ENCODE results near the gene TAB2. TPM values are rescaled to one million over a fixed set of nuclear protein-coding genes. Genes with fewer than 3 reads are reported as not detected.

Gene TAB2
- polyA plus RNA-seq, 2 of the 4 experiments (the other 2 are of a cell fraction) = 23.0 to 49.0 TPM

- POLR2A ChIA-PET = no interaction called here
- WGBS (ENCODE audit: missing lambda C conversion rate) = 48% methylated on average over 2 of the region's 2 CpGs
These were observed 6.4 kb downstream of the TAB2 start for GRCh38 chr6:149323925-149324324.

GRCh38 chr6:149324428-149324827 lies 6.9 kb downstream of the TAB2 start:
- FAIRE-seq (no peak), DNase-seq (ENCODE audit: low read depth in 1 of 2, low spot score in 1 of 2) (no peak), ATAC-seq (no peak)
- H3K4me1 ChIP-seq = peaks cover 74% of the 10 kb centered on the region
- H3K27ac ChIP-seq = no peak overlapping the region
- no peak for TF ChIP-seq ATOH8 (CRISPR knock-in tag; IDR thresholded peaks at IDR 0.05; ENCODE audit: low read depth)
- TF ChIP-seq CTCF (IDR thresholded peaks at IDR 0.05) = no peak
- no peak for TF ChIP-seq NR3C1 (IDR thresholded peaks at IDR 0.05)
- TF ChIP-seq RFX5 (IDR thresholded peaks at IDR 0.05) = no peak
- no peak for TF ChIP-seq RAD21 (conservative IDR thresholded peaks at IDR 0.05 in 1 of 2, IDR thresholded peaks at IDR 0.05 in 1 of 2)
- no peak for TF ChIP-seq HEYL (CRISPR knock-in tag; IDR thresholded peaks at IDR 0.05)
- TF ChIP-seq BCL3 (IDR thresholded peaks at IDR 0.05) = no peak
- TF ChIP-seq ESRRA (IDR thresholded peaks at IDR 0.05; ENCODE audit: borderline replicate concordance, low read length) = no peak
- TF ChIP-seq MAFK (IDR thresholded peaks at IDR 0.05; ENCODE audit: partially characterized antibody) = no peak
- TF ChIP-seq EHF (CRISPR knock-in tag; IDR thresholded peaks at IDR 0.05) = no peak
- TF ChIP-seq EHMT2 (IDR thresholded peaks at IDR 0.05; ENCODE audit: low read depth) = no peak
- TF ChIP-seq SMC3 (IDR thresholded peaks at IDR 0.05) = no peak
- no peak for TF ChIP-seq USF2 (IDR thresholded peaks at IDR 0.05)
- TF ChIP-seq NPAS2 (CRISPR knock-in tag; IDR thresholded peaks at IDR 0.05; ENCODE audit: borderline replicate concordance) = no peak
- no peak for TF ChIP-seq CBX2 (IDR thresholded peaks at IDR 0.05; ENCODE audit: borderline replicate concordance, low read depth)
- TF ChIP-seq NFE2L2 (conservative IDR thresholded peaks at IDR 0.05; ENCODE audit: low read length) = no peak
- TF ChIP-seq, protein P1, sequence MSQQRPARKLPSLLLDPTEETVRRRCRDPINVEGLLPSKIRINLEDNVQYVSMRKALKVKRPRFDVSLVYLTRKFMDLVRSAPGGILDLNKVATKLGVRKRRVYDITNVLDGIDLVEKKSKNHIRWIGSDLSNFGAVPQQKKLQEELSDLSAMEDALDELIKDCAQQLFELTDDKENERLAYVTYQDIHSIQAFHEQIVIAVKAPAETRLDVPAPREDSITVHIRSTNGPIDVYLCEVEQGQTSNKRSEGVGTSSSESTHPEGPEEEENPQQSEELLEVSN (IDR thresholded peaks at IDR 0.05; ENCODE audit: borderline replicate concordance, low read depth) = no peak
- no peak for TF ChIP-seq MAZ (IDR thresholded peaks at IDR 0.05; ENCODE audit: borderline replicate concordance, low read depth, low read length)
- peak overlapping the region; percentile 46 for H3K4me2 ChIP-seq
- H3K4me3 ChIP-seq = no peak overlapping the region
- POLR2A ChIA-PET = no interaction called here
- CTCF ChIA-PET = interaction anchor here (0.7 kb wide), 1 partner anchor 193 kb away, joined by 3 read pairs; no protein-coding TSS in a partner anchor
- H3K9me3 ChIP-seq = no peaks in the 10 kb centered on the region

More at GRCh38 chr6:149323925-149324324, 6.4 kb downstream of the TAB2 start:
- H3K9me3 ChIP-seq = no peaks in the 10 kb centered on the region
- FAIRE-seq = no peak
- ATAC-seq = no peak
- CTCF ChIA-PET = interaction anchor here (1.8 kb wide), 1 partner anchor 108 kb away, joined by 7 read pairs; no protein-coding TSS in a partner anchor
- no peak overlapping the region for H3K27ac ChIP-seq
- TF ChIP-seq, protein P2, sequence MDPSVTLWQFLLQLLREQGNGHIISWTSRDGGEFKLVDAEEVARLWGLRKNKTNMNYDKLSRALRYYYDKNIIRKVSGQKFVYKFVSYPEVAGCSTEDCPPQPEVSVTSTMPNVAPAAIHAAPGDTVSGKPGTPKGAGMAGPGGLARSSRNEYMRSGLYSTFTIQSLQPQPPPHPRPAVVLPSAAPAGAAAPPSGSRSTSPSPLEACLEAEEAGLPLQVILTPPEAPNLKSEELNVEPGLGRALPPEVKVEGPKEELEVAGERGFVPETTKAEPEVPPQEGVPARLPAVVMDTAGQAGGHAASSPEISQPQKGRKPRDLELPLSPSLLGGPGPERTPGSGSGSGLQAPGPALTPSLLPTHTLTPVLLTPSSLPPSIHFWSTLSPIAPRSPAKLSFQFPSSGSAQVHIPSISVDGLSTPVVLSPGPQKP (IDR thresholded peaks at IDR 0.05; ENCODE audit: low read depth, low read length) = no peak
- TF ChIP-seq ZC3H11A (IDR thresholded peaks at IDR 0.05) (no peak), RFX5 (IDR thresholded peaks at IDR 0.05) (no peak), RAD21 (conservative IDR thresholded peaks at IDR 0.05 in 1 of 2, IDR thresholded peaks at IDR 0.05 in 1 of 2) (no peak), KDM5A (IDR thresholded peaks at IDR 0.05) (no peak), BHLHE40 (IDR thresholded peaks at IDR 0.05; ENCODE audit: low read depth, low read length) (no peak), GATA3 (IDR thresholded peaks at IDR 0.05; ENCODE audit: borderline replicate concordance) (no peak), PHF8 (IDR thresholded peaks at IDR 0.05; ENCODE audit: borderline replicate concordance, low read depth) (no peak), SMC3 (IDR thresholded peaks at IDR 0.05) (no peak), ZFP36 (IDR thresholded peaks at IDR 0.05; ENCODE audit: borderline replicate concordance, partially characterized antibody) (no peak), SREBF2 (IDR thresholded peaks at IDR 0.05) (no peak), EHF (CRISPR knock-in tag; IDR thresholded peaks at IDR 0.05) (no peak), EP300 (IDR thresholded peaks at IDR 0.05) (no peak)
- TF ChIP-seq, protein P3, sequence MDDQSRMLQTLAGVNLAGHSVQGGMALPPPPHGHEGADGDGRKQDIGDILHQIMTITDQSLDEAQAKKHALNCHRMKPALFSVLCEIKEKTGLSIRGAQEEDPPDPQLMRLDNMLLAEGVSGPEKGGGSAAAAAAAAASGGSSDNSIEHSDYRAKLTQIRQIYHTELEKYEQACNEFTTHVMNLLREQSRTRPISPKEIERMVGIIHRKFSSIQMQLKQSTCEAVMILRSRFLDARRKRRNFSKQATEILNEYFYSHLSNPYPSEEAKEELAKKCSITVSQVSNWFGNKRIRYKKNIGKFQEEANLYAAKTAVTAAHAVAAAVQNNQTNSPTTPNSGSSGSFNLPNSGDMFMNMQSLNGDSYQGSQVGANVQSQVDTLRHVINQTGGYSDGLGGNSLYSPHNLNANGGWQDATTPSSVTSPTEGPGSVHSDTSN (IDR thresholded peaks at IDR 0.05) = no peak
- TF ChIP-seq, protein P4, sequence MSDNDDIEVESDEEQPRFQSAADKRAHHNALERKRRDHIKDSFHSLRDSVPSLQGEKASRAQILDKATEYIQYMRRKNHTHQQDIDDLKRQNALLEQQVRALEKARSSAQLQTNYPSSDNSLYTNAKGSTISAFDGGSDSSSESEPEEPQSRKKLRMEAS (IDR thresholded peaks at IDR 0.05) = no peak
- H3K4me2 ChIP-seq = peak overlapping the region; percentile 46
- peaks cover 74% of the 10 kb centered on the region for H3K4me1 ChIP-seq
- H3K4me3 ChIP-seq = no peak overlapping the region
- DNase-seq (ENCODE audit: low read depth in 1 of 2, low spot score in 1 of 2) = no peak
